Mucosa of descending colon (tissue), 3 donors: Measurements from ENCODE around the gene ADCY5. TPM values are rescaled to one million over a fixed set of nuclear protein-coding genes. Genes with fewer than 3 reads are reported as not detected.

Experiments
- ATAC-seq: fragments of 200-7000 bp; cut with Tn5 transposase; one replicate; pipeline ENCODE4 v1.9.1; 2020; ENCODE audit warnings: mild to moderate bottlenecking, moderate library complexity
- DNase-seq, 3 donors: peaks; one replicate each; pipeline ENCODE4 v3.0.0-alpha.2; 2020
- H3K36me3 ChIP-seq: fragments of 200-600 bp; one replicate; pipeline ENCODE4 v1.8.0; 2021; ENCODE audit warnings: low read depth, mild to moderate bottlenecking
- H3K4me1 ChIP-seq: fragments of 200-600 bp; one replicate; pipeline ENCODE4 v1.8.0; 2021; ENCODE audit warnings: low read depth, mild to moderate bottlenecking
- H3K4me3 ChIP-seq: fragments of 200-600 bp; one replicate; pipeline ENCODE4 v1.8.0; 2021; ENCODE audit warnings: mild to moderate bottlenecking
- H3K9me3 ChIP-seq: fragments of 200-600 bp; one replicate; pipeline ENCODE4 v1.8.0; 2021; ENCODE audit warnings: mild to moderate bottlenecking
- CTCF ChIP-seq: fragments of 200-600 bp; IDR thresholded peaks from one replicate; pipeline ENCODE4 v1.8.0; 2022; ENCODE audit warnings: antibody characterized with exemption, mild to moderate bottlenecking
- intact Hi-C, 2 donors: fragments of 100-400 bp; cut with DNase I in 1 of 2; cut with micrococcal nuclease in 1 of 2; formaldehyde crosslinking; loops; one replicate each; pipeline versions ENCODE4 v1.11.0 to v1.11.1; 2022; cut with DNase I, micrococcal nuclease
- total RNA-seq, 3 donors: library from RNA; stranded (reverse); fragmentation: NEBNext Ultra II Directional in 2 of 3; extraction: Animal tissue kit (Norgen Biotek cat#: 25700) in 2 of 3; gene quantifications; one replicate each; pipeline versions ENCODE4 v1.2.1 to v1.2.4, GENCODE V29; 2021 to 2023
- donor health status: DM: no; HTN: no; CAD: no; lungs with moderate emphysema.
- donor health status: DM: no; HTN: no; CAD: no.
- donor health status: DM: no; HTN: yes; CAD: no.

ADCY5 gene
- total RNA-seq, 3 donors from 2014 or later: 7.8 to 72.6 (median 12.6) TPM

GRCh38 chr3:123290107-123290930 is 158.6 kb downstream of the ADCY5 start:
- Histone ChIP-seq H3K4me3 (no peak overlapping the region), H3K36me3 (no peaks in the 10 kb centered on the region), H3K9me3 (no peaks in the 10 kb centered on the region), H3K4me1 (no peaks in the 10 kb centered on the region)
- no peak for TF ChIP-seq CTCF
- no peak for DNase-seq
- no peak for ATAC-seq
- intact Hi-C loops: no loop called here

- no peak overlapping the region for H3K4me3 ChIP-seq
- ATAC-seq: no peak
- DNase-seq: no peak
- intact Hi-C loops: no loop called here
- TF ChIP-seq CTCF: no peak
- no peaks in the 10 kb centered on the region for H3K9me3 ChIP-seq
- no peaks in the 10 kb centered on the region for H3K36me3 ChIP-seq
- no peaks in the 10 kb centered on the region for H3K4me1 ChIP-seq
Measured at GRCh38 chr3:123289391-123290106, 159.3 kb downstream of the ADCY5 start.

GRCh38 chr3:123287962-123288302 is 161.0 kb downstream of the ADCY5 start:
- Histone ChIP-seq H3K4me3 (no peak overlapping the region), H3K4me1 (no peaks in the 10 kb centered on the region), H3K9me3 (no peaks in the 10 kb centered on the region), H3K36me3 (no peaks in the 10 kb centered on the region)
- DNase-seq (no peak), ATAC-seq (no peak)
- TF ChIP-seq CTCF: no peak
- intact Hi-C loops: no loop called here

- Histone ChIP-seq H3K9me3 (no peaks in the 10 kb centered on the region), H3K36me3 (no peaks in the 10 kb centered on the region), H3K4me3 (no peak overlapping the region), H3K4me1 (no peaks in the 10 kb centered on the region)
- intact Hi-C loops: no loop called here
- no peak for ATAC-seq
- no peak for TF ChIP-seq CTCF
- no peak for DNase-seq
Measured at GRCh38 chr3:123287051-123287961, 161.6 kb downstream of the ADCY5 start.

- H3K4me3 ChIP-seq: no peak overlapping the region
- peak in 2 of 3 donors; percentile 48 to 62 for DNase-seq
- no peaks in the 10 kb centered on the region for H3K36me3 ChIP-seq
- intact Hi-C loops: no loop called here
- peak; percentile 68 for ATAC-seq
- TF ChIP-seq CTCF: peak; percentile 26
- no peaks in the 10 kb centered on the region for H3K4me1 ChIP-seq
- H3K9me3 ChIP-seq: no peaks in the 10 kb centered on the region
Measured at GRCh38 chr3:123286308-123287023, 162.4 kb downstream of the ADCY5 start.
